NT2/D1 (cell line): Measurements from ENCODE around the gene SMIM1.
"Not testable (repeated sequence)": the region's sequence is repeated elsewhere in the genome, so short reads cannot be mapped to it uniquely, and the experiment has no call there.

Experiments
- DNase-seq: peaks from one replicate; pipeline ENCODE4 v3.0.0-alpha.2; 2011; ENCODE audit warnings: low read depth, low spot score
- H3K27me3 ChIP-seq: 2 replicates; pipeline ENCODE4 v1.6.0; 2011; ENCODE audit warnings: mild to moderate bottlenecking; ENCODE audit not compliant: insufficient read length, insufficient read depth
- H3K36me3 ChIP-seq: 2 replicates; pipeline ENCODE4 v1.6.1; 2011; ENCODE audit warnings: mild to moderate bottlenecking, low read length, mixed read lengths; ENCODE audit not compliant: insufficient read depth, insufficient read length
- H3K4me1 ChIP-seq: 2 replicates; pipeline ENCODE4 v1.5.1; 2011; ENCODE audit not compliant: insufficient read depth, insufficient read length
- H3K4me3 ChIP-seq: 2 replicates; pipeline ENCODE4 v1.5.1; 2011; ENCODE audit warnings: low read depth; ENCODE audit not compliant: insufficient read length
- H3K9ac ChIP-seq: 2 replicates; pipeline ENCODE4 v1.6.0; 2011; ENCODE audit warnings: low read depth; ENCODE audit not compliant: insufficient read length
- H3K9me3 ChIP-seq: 2 replicates; pipeline ENCODE4 v1.5.1; 2011; ENCODE audit warnings: mild to moderate bottlenecking, low read length; ENCODE audit not compliant: insufficient read depth
- SUZ12 ChIP-seq: IDR thresholded peaks from 2 replicates; pipeline ENCODE4 v1.6.1; 2011; ENCODE audit not compliant: insufficient read length, insufficient read depth; ENCODE audit errors: extremely low read depth
- YY1 ChIP-seq: IDR thresholded peaks from 2 replicates; pipeline ENCODE4 v1.6.1; 2011; ENCODE audit not compliant: insufficient read length, insufficient read depth
- ZNF274 ChIP-seq: IDR thresholded peaks from 2 replicates; pipeline ENCODE4 v1.6.1; 2011; ENCODE audit warnings: mild to moderate bottlenecking, low read depth, low read length

SMIM1 gene

GRCh38 chr1:3809680-3810079 lies 37.1 kb downstream of the SMIM1 start:
- peaks cover 7% of the 10 kb centered on the region for H3K36me3 ChIP-seq
- H3K27me3 ChIP-seq, result no peaks in the 10 kb centered on the region
- DNase-seq, result no peak
- H3K4me3 ChIP-seq, result no peak overlapping the region
- TF ChIP-seq YY1 (no peak), SUZ12 (no peak), ZNF274 (no peak)
- H3K9ac ChIP-seq, result no peak overlapping the region
- H3K4me1 ChIP-seq, result no peaks in the 10 kb centered on the region
- peaks cover 15% of the 10 kb centered on the region for H3K9me3 ChIP-seq

DNA sequence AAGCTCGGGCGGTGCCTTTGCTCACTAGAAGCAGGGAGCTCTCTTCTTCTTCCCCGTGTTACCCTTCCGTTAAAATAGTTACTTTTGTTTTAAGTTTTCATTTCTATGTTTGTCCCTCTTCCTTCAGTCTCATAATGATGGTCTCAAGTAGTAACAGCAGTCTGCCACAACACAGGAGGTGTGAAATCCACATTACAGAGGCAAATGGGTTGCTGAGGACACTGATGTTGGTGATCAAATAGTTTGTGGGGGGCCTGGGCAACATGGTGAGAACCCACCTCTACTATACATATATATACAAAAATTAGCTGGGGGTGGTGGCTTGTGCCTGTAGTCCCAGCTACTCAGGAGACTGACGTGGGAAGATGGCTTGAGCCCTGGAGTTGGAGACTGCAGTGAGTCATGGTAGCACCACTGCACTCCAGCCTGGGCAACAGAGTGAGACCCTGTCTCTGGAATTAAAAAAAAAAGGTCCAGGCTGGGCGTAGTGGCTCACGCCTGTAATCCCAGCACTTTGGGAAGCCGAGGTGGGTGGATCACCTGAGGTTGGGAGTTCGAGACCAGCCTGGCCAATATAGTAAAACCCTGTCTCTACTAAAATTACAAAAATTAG lies 37.7 kb downstream of the SMIM1 start:
- H3K9ac ChIP-seq, H3K27me3 ChIP-seq, H3K4me3 ChIP-seq, H3K4me1 ChIP-seq, DNase-seq: not testable (repeated sequence)
- Histone ChIP-seq H3K36me3 (peaks cover 11% of the 10 kb centered on the region), H3K9me3 (peaks cover 15% of the 10 kb centered on the region)

DNA sequence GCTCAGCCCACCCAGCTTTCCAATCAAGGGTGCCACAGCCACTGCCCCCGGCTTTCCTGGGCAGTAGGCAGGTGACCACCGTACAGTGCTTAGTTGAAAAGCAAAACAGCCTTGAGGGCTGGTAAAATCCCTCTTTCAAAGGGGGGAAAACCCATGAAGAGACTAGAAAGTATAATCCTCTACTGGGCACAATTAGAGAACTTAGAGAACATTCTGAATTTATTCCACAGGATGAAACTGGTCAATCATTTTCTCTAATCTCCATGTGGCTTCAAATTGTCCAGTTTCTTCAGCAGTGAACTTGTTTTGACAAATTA lies 39.0 kb downstream of the SMIM1 start:
- TF ChIP-seq SUZ12 (no peak), YY1 (no peak), ZNF274 (no peak)
- no peak overlapping the region for H3K9ac ChIP-seq
- H3K27me3 ChIP-seq, result no peaks in the 10 kb centered on the region
- H3K4me3 ChIP-seq, result no peak overlapping the region
- peaks cover 15% of the 10 kb centered on the region for H3K9me3 ChIP-seq
- DNase-seq, result no peak
- no peaks in the 10 kb centered on the region for H3K4me1 ChIP-seq
- H3K36me3 ChIP-seq, result peaks cover 22% of the 10 kb centered on the region

DNA sequence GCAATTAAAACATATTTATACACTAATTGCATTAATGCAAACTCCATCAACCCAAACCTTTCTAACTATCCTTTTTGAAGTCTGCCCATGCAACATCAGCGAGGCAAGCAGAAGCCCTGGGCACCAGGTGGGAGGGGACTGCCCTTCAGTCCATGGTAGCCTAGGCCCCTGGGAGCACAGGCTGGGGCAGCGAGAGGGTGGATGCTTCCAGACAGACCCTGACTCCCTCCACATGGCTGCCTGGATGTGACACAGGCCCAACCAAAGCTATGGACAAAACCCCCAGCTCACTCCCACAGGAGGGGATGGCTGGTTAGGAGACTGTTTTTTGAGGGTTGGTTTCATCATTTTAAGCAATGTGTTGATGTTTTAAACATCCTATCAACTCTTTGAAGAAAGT lies 41.5 kb downstream of the SMIM1 start:
- TF ChIP-seq SUZ12 (no peak), YY1 (no peak), ZNF274 (no peak)
- Histone ChIP-seq H3K27me3 (no peaks in the 10 kb centered on the region), H3K4me1 (no peaks in the 10 kb centered on the region), H3K4me3 (no peak overlapping the region), H3K9ac (no peak overlapping the region), H3K36me3 (peaks cover 22% of the 10 kb centered on the region), H3K9me3 (no peaks in the 10 kb centered on the region)
- no peak for DNase-seq

- H3K36me3 ChIP-seq, result peaks cover 27% of the 10 kb centered on the region
- no peaks in the 10 kb centered on the region for H3K4me1 ChIP-seq
- H3K9ac ChIP-seq, result no peak overlapping the region
- no peak for DNase-seq
- no peak overlapping the region for H3K4me3 ChIP-seq
- no peaks in the 10 kb centered on the region for H3K27me3 ChIP-seq
- TF ChIP-seq ZNF274 (no peak), YY1 (no peak), SUZ12 (no peak)
- H3K9me3 ChIP-seq, result no peaks in the 10 kb centered on the region
Observed at GRCh38 chr1:3814771-3815561, 42.4 kb downstream of the SMIM1 start.

GRCh38 chr1:3816331-3817137 lies 44.0 kb downstream of the SMIM1 start:
- H3K27me3 ChIP-seq, result no peaks in the 10 kb centered on the region
- H3K36me3 ChIP-seq, result peaks cover 41% of the 10 kb centered on the region
- DNase-seq, result no peak
- no peak for TF ChIP-seq ZNF274
- H3K4me1 ChIP-seq, result no peaks in the 10 kb centered on the region
- H3K4me3 ChIP-seq, result no peak overlapping the region
- no peak overlapping the region for H3K9ac ChIP-seq
- H3K9me3 ChIP-seq, result no peaks in the 10 kb centered on the region

GRCh38 chr1:3817138-3817740 lies 44.7 kb downstream of the SMIM1 start:
- Histone ChIP-seq H3K4me3 (no peak overlapping the region), H3K27me3 (no peaks in the 10 kb centered on the region), H3K9ac (no peak overlapping the region), H3K36me3 (peaks cover 47% of the 10 kb centered on the region), H3K4me1 (no peaks in the 10 kb centered on the region), H3K9me3 (no peaks in the 10 kb centered on the region)
- no peak for DNase-seq
- no peak for TF ChIP-seq YY1
- TF ChIP-seq ZNF274, result no peak
- TF ChIP-seq SUZ12, result no peak
